ENCODE data around the gene SLC26A5. TPM values are rescaled to one million over a fixed set of nuclear protein-coding genes. Genes with fewer than 3 reads are reported as not detected.

Gene SLC26A5
- total RNA-seq, 2 experiments from 2014 or later: not detected

- H3K4me1 Mint-ChIP-seq (ENCODE audit: low read depth): no peaks in the 10 kb centered on the region
- peaks cover 4% of the 10 kb centered on the region for H3K27me3 Mint-ChIP-seq
- DNase-seq: no peak
- intact Hi-C loops (cut with micrococcal nuclease): no loop called here
- no peak overlapping the region for H3K27ac Mint-ChIP-seq
- ChIA-PET CTCF (no interaction called here), POLR2A (no interaction called here)
- H3K4me3 Mint-ChIP-seq: no peak overlapping the region
- no peaks in the 10 kb centered on the region for H3K9me3 Mint-ChIP-seq
- no peaks in the 10 kb centered on the region for H3K36me3 Mint-ChIP-seq
Measured at GRCh38 chr7:103394566-103394965, 51.4 kb downstream of the SLC26A5 start.

DNA sequence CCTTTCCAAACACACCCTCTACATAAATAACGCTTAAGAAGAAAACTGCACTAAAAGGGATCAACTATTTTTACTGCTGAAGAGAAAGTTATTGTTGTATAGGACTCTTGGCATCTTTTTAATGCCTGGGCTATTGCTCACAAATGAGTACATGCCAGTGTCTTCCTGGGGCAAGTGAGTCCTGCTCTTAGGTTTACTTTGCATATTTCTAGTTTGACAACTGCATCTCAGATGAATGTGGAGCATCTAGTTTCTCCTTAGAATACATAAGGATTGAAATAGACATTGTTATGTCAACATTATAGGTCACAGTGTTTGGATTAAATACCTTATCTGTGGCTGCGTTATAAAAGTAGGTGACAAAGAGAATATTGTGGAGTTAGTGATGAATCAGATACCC lies 54.0 kb downstream of the SLC26A5 start:
- Mint-ChIP-seq H3K27me3 (peaks cover 4% of the 10 kb centered on the region), H3K4me1 (ENCODE audit: low read depth) (no peaks in the 10 kb centered on the region), H3K9me3 (no peaks in the 10 kb centered on the region), H3K36me3 (no peaks in the 10 kb centered on the region), H3K4me3 (no peak overlapping the region), H3K27ac (no peak overlapping the region)
- DNase-seq: no peak
- intact Hi-C loops (cut with micrococcal nuclease): no loop called here
- POLR2A ChIA-PET: interaction anchor here (0.6 kb wide), 1 partner anchor 49 kb away, joined by 3 read pairs; no protein-coding TSS in a partner anchor
- CTCF ChIA-PET: no interaction called here

- no peak overlapping the region for H3K4me3 Mint-ChIP-seq
- no peaks in the 10 kb centered on the region for H3K9me3 Mint-ChIP-seq
- H3K36me3 Mint-ChIP-seq: no peaks in the 10 kb centered on the region
- H3K27ac Mint-ChIP-seq: no peak overlapping the region
- ChIA-PET CTCF (no interaction called here), POLR2A (no interaction called here)
- intact Hi-C loops (cut with micrococcal nuclease): no loop called here
- no peaks in the 10 kb centered on the region for H3K4me1 Mint-ChIP-seq (ENCODE audit: low read depth)
- no peak for DNase-seq
- peaks cover 6% of the 10 kb centered on the region for H3K27me3 Mint-ChIP-seq
Measured at GRCh38 chr7:103391150-103391549, 54.9 kb downstream of the SLC26A5 start.

DNA sequence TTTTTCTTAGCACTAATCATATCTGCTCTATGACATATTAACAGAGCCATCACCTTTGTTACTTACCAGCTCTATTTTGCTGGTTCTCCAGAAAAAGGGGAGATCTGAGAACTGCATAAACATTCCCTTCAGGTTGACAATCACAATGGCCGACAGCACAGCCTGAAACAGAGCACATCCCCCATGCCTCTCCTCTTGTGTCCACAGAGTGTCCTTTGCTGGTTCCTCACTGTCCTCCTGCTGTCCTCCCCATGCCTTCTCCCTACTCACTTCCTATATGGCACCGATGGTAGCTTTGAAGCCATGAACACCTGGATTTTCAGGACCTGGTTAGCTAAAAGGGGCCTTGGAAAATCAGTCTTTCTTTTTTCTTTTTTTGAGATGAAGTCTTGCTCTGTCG lies 56.7 kb downstream of the SLC26A5 start:
- H3K4me1 Mint-ChIP-seq (ENCODE audit: low read depth): no peaks in the 10 kb centered on the region
- no peak overlapping the region for H3K27ac Mint-ChIP-seq
- H3K9me3 Mint-ChIP-seq: no peaks in the 10 kb centered on the region
- H3K4me3 Mint-ChIP-seq: no peak overlapping the region
- no peaks in the 10 kb centered on the region for H3K36me3 Mint-ChIP-seq
- no peak for DNase-seq
- ChIA-PET POLR2A (no interaction called here), CTCF (no interaction called here)
- intact Hi-C loops (cut with micrococcal nuclease): no loop called here
- H3K27me3 Mint-ChIP-seq: peaks cover 6% of the 10 kb centered on the region

GRCh38 chr7:103388469-103389140 lies 57.4 kb downstream of the SLC26A5 start:
- POLR2A ChIA-PET: no interaction called here
- DNase-seq: no peak

GRCh38 chr7:103387242-103387641 lies 58.8 kb downstream of the SLC26A5 start:
- ChIA-PET CTCF (no interaction called here), POLR2A (no interaction called here)
- Mint-ChIP-seq H3K36me3 (no peaks in the 10 kb centered on the region), H3K4me1 (ENCODE audit: low read depth) (no peaks in the 10 kb centered on the region), H3K4me3 (no peak overlapping the region), H3K27ac (no peak overlapping the region), H3K9me3 (no peaks in the 10 kb centered on the region), H3K27me3 (peaks cover 6% of the 10 kb centered on the region)
- DNase-seq: no peak
- intact Hi-C loops (cut with micrococcal nuclease): no loop called here

More at GRCh38 chr7:103388469-103389140, 57.4 kb downstream of the SLC26A5 start:
- Mint-ChIP-seq H3K4me3 (no peak overlapping the region), H3K36me3 (no peaks in the 10 kb centered on the region), H3K4me1 (ENCODE audit: low read depth) (no peaks in the 10 kb centered on the region), H3K27me3 (peaks cover 6% of the 10 kb centered on the region), H3K9me3 (no peaks in the 10 kb centered on the region), H3K27ac (no peak overlapping the region)
- CTCF ChIA-PET: no interaction called here
- intact Hi-C loops (cut with micrococcal nuclease): no loop called here

- no peak for DNase-seq
- CTCF ChIA-PET: no interaction called here
- Mint-ChIP-seq H3K36me3 (no peaks in the 10 kb centered on the region), H3K27ac (no peak overlapping the region), H3K4me1 (ENCODE audit: low read depth) (no peaks in the 10 kb centered on the region), H3K4me3 (no peak overlapping the region), H3K9me3 (no peaks in the 10 kb centered on the region), H3K27me3 (peaks cover 6% of the 10 kb centered on the region)
- POLR2A ChIA-PET: no interaction called here
- intact Hi-C loops (cut with micrococcal nuclease): no loop called here
Measured at GRCh38 chr7:103382032-103382402, 64.0 kb downstream of the SLC26A5 start.

- intact Hi-C loops (cut with micrococcal nuclease): no loop called here
- no peaks in the 10 kb centered on the region for H3K36me3 Mint-ChIP-seq
- H3K4me3 Mint-ChIP-seq: no peak overlapping the region
- H3K27ac Mint-ChIP-seq: no peak overlapping the region
- ChIA-PET POLR2A (no interaction called here), CTCF (no interaction called here)
- DNase-seq: no peak
- no peaks in the 10 kb centered on the region for H3K4me1 Mint-ChIP-seq (ENCODE audit: low read depth)
- peaks cover 7% of the 10 kb centered on the region for H3K27me3 Mint-ChIP-seq
- no peaks in the 10 kb centered on the region for H3K9me3 Mint-ChIP-seq
Measured at GRCh38 chr7:103381280-103382031, 64.6 kb downstream of the SLC26A5 start.

GRCh38 chr7:103380395-103381191 lies 65.4 kb downstream of the SLC26A5 start:
- Mint-ChIP-seq H3K4me1 (ENCODE audit: low read depth) (no peaks in the 10 kb centered on the region), H3K27me3 (peaks cover 7% of the 10 kb centered on the region), H3K9me3 (no peaks in the 10 kb centered on the region), H3K4me3 (no peak overlapping the region), H3K36me3 (no peaks in the 10 kb centered on the region), H3K27ac (no peak overlapping the region)
- intact Hi-C loops (cut with micrococcal nuclease): no loop called here
- ChIA-PET POLR2A (no interaction called here), CTCF (no interaction called here)
- DNase-seq: no peak

DNA sequence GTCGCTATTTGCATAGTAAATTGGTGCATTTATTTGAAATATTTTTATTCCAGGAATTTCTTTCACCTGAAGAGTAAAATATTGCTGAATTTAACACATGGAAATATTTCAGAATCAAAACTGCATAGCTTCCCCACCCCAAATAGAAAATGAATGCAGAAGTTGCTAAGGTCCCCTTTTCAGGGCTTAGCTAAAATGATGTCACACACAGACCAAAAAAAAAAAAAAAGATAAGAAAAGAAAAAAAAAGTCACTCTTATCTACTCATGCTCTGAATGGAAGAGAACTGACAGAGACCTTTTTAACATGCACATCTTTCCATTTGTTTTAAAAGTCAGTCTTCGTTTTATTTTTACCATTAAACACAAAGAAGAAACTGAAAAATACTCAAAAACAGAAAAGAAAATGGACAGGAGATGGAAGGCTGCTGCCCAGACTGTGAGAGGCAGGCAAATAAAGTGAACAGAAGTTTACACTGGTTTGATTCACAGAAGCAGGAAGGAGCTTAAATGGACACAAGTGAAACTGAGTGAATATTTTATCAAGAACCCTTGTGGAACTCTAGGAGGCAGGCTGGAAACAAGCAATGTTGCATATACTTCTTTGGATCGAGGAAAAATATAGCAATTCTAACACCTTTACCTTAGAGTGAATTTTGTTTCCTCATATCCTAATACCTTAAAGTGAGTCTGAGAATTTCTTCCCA lies 66.6 kb downstream of the SLC26A5 start:
- H3K36me3 Mint-ChIP-seq: no peaks in the 10 kb centered on the region
- ChIA-PET POLR2A (interaction anchor here (0.6 kb wide), 1 partner anchor 471 kb away, joined by 4 read pairs; no protein-coding TSS in a partner anchor), CTCF (no interaction called here)
- no peaks in the 10 kb centered on the region for H3K4me1 Mint-ChIP-seq (ENCODE audit: low read depth)
- DNase-seq: no peak
- peaks cover 7% of the 10 kb centered on the region for H3K27me3 Mint-ChIP-seq
- no peak overlapping the region for H3K4me3 Mint-ChIP-seq
- intact Hi-C loops (cut with micrococcal nuclease): no loop called here
- H3K27ac Mint-ChIP-seq: no peak overlapping the region
- no peaks in the 10 kb centered on the region for H3K9me3 Mint-ChIP-seq

DNA sequence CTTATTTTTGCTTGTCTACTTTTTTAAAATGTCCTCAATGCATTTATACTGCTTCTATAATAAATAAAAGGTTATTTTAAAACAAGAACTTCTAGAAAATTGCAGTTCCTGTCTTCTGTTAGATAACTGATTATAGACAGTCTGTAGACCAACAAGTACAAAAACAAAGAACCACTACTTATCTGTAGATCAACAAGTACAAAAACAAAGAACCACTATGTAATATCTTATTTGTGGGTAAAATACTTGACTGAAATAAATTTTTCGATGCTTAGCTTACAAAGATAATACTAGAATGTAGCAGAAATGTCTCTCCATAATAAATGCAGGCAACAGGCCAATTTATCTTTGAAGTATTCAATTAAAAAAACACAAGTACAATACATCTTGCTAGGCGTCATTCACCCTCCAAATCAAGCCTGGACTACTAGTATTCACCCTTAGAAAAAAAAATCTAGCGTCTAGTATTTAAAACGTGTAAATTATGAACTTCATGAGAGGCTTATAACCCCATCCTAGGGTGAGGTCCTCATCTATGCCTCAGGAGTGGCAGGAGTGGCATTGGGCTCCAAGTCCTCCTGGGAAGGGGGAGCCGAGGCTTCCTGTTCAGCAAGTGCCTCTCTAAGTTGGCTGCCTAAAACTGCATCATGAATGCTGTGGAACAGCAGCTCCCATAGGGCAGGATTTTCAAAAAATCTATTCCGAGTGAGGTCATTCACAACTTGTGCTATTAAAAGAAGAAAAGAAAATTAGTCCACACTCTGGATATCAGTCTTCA lies 72.0 kb downstream of the SLC26A5 start:
- CTCF ChIA-PET: no interaction called here
- Mint-ChIP-seq H3K36me3 (peaks cover 7% of the 10 kb centered on the region), H3K4me1 (ENCODE audit: low read depth) (peaks cover 5% of the 10 kb centered on the region), H3K27me3 (peaks cover 7% of the 10 kb centered on the region), H3K9me3 (no peaks in the 10 kb centered on the region), H3K4me3 (no peak overlapping the region), H3K27ac (no peak overlapping the region)
- intact Hi-C loops (cut with micrococcal nuclease): no loop called here
- DNase-seq: no peak
- POLR2A ChIA-PET: no interaction called here

DNA sequence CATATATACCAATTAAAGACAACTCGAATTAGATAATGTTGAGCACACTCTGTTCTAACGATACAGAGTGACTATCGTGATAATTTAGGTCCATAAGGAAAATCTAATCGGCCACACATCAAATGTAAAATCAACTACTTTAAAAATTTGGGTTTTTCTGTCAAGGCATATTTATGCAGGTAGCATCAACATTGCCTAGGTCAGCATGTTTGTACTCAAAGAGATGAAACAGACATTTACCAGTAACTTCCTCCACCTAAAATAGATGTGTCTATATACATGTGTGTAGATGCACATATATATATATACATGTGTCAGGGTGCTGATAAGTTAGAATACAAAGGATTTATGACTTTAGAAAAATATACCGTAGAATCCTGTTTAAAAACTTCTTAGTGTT lies 76.6 kb downstream of the SLC26A5 start:
- intact Hi-C loops (cut with micrococcal nuclease): no loop called here
- Mint-ChIP-seq H3K36me3 (peaks cover 31% of the 10 kb centered on the region), H3K4me1 (ENCODE audit: low read depth) (peaks cover 5% of the 10 kb centered on the region), H3K27ac (no peak overlapping the region), H3K9me3 (no peaks in the 10 kb centered on the region), H3K27me3 (no peaks in the 10 kb centered on the region), H3K4me3 (no peak overlapping the region)
- CTCF ChIA-PET: no interaction called here
- POLR2A ChIA-PET: no interaction called here
- DNase-seq: no peak

Measured in activated CD4-positive, alpha-beta memory T cell treated with anti-CD3 and anti-CD28 coated beads for 36 hours (primary cell).